Stimulated activated naive B cell treated with anti-CD40 and anti-IgM and Interleukin-4, amounts not matched to agents 10 μg/mL and 1 μg/mL and 100 μg/mL, for 72 hours (primary cell): ENCODE measurements around the gene NUTM2B.
"Not testable (repeated sequence)": the region's sequence is repeated elsewhere in the genome, so short reads cannot be mapped to it uniquely, and the experiment has no call there.

Source experiments
- ATAC-seq, 2 donors: fragments of 150-1000 bp; cut with Tn5 transposase; replicated peaks; 2 replicates each; pipeline ENCODE4 v1.10.0; 2021; ENCODE audit warnings: moderate library complexity in 1 of 2
- DNase-seq: peaks from one replicate; pipeline ENCODE4 v3.0.0; 2021
- H3K27ac Mint-ChIP-seq: one replicate; pipeline ENCODE4 v1.8.0; 2022; ENCODE audit warnings: mild to moderate bottlenecking, mixed read lengths
- H3K27me3 Mint-ChIP-seq, 2 donors: one replicate each; pipeline ENCODE4 v1.8.0; 2022; ENCODE audit warnings: mixed read lengths in 2 of 2
- H3K36me3 Mint-ChIP-seq, 2 donors: one replicate each; pipeline ENCODE4 v1.8.0; 2022; ENCODE audit warnings: mixed read lengths in 2 of 2, mild to moderate bottlenecking in 1 of 2
- H3K4me1 Mint-ChIP-seq, 2 donors: one replicate each; pipeline ENCODE4 v1.8.0; 2022; ENCODE audit warnings: mixed read lengths in 2 of 2, mild to moderate bottlenecking in 1 of 2
- H3K4me3 Mint-ChIP-seq, 2 donors: one replicate each; pipeline ENCODE4 v1.8.0; 2022; ENCODE audit warnings: mild to moderate bottlenecking in 2 of 2, mixed read lengths in 2 of 2, moderate library complexity in 1 of 2
- H3K9me3 Mint-ChIP-seq, 2 donors: one replicate each; pipeline ENCODE4 v1.8.0; 2022; ENCODE audit warnings: mixed read lengths in 2 of 2, mild to moderate bottlenecking in 1 of 2

Gene NUTM2B

GRCh38 chr10:79702927-79703326 lies at the start of gene NUTM2B:
TSS of gene NUTM2B (plus strand) at chr10:79703227. CDS start at chr10:79703610, 383 bp downstream.
- not testable (repeated sequence) for DNase-seq, ATAC-seq, H3K36me3 Mint-ChIP-seq, H3K27ac Mint-ChIP-seq, H3K4me1 Mint-ChIP-seq, H3K27me3 Mint-ChIP-seq, H3K4me3 Mint-ChIP-seq, H3K9me3 Mint-ChIP-seq

GRCh38 chr10:79663287-79663686 lies 39.7 kb upstream of the NUTM2B start:
- not testable (repeated sequence) for H3K4me3 Mint-ChIP-seq, ATAC-seq, H3K27me3 Mint-ChIP-seq, DNase-seq, H3K9me3 Mint-ChIP-seq, H3K4me1 Mint-ChIP-seq, H3K27ac Mint-ChIP-seq, H3K36me3 Mint-ChIP-seq

GRCh38 chr10:79664686-79665085 lies 38.3 kb upstream of the NUTM2B start:
- not testable (repeated sequence) for H3K9me3 Mint-ChIP-seq, H3K36me3 Mint-ChIP-seq, ATAC-seq, H3K27ac Mint-ChIP-seq, H3K4me3 Mint-ChIP-seq, H3K4me1 Mint-ChIP-seq, DNase-seq, H3K27me3 Mint-ChIP-seq

- H3K36me3 Mint-ChIP-seq, H3K27ac Mint-ChIP-seq, ATAC-seq, H3K9me3 Mint-ChIP-seq, H3K27me3 Mint-ChIP-seq, H3K4me1 Mint-ChIP-seq, DNase-seq, H3K4me3 Mint-ChIP-seq: not testable (repeated sequence)
These were observed 33.7 kb upstream of the NUTM2B start for GRCh38 chr10:79669248-79669788.

- H3K27me3 Mint-ChIP-seq, DNase-seq, H3K36me3 Mint-ChIP-seq, H3K9me3 Mint-ChIP-seq, H3K4me3 Mint-ChIP-seq, H3K27ac Mint-ChIP-seq, H3K4me1 Mint-ChIP-seq: not testable (repeated sequence)
- peak in 1 of 2 donors; percentile 56 for ATAC-seq
These were observed 28.1 kb upstream of the NUTM2B start for GRCh38 chr10:79674878-79675277.

GRCh38 chr10:79683026-79683883 lies 19.8 kb upstream of the NUTM2B start:
- H3K9me3 Mint-ChIP-seq, H3K4me1 Mint-ChIP-seq, H3K4me3 Mint-ChIP-seq: not testable (repeated sequence)

GRCh38 chr10:79683884-79684720 lies 18.9 kb upstream of the NUTM2B start:
- not testable (repeated sequence) for ATAC-seq, H3K27me3 Mint-ChIP-seq, DNase-seq, H3K4me1 Mint-ChIP-seq, H3K4me3 Mint-ChIP-seq, H3K9me3 Mint-ChIP-seq, H3K27ac Mint-ChIP-seq
- H3K36me3 Mint-ChIP-seq, result peaks cover 17 to 23% of the 10 kb centered on the region in 2 donors

More at GRCh38 chr10:79683026-79683883, 19.8 kb upstream of the NUTM2B start:
- H3K27me3 Mint-ChIP-seq, H3K27ac Mint-ChIP-seq, DNase-seq, ATAC-seq: not testable (repeated sequence)
- H3K36me3 Mint-ChIP-seq, result peaks cover 17 to 23% of the 10 kb centered on the region in 2 donors

GRCh38 chr10:79685044-79685685 lies 17.9 kb upstream of the NUTM2B start:
- not testable (repeated sequence) for H3K27me3 Mint-ChIP-seq, H3K27ac Mint-ChIP-seq

GRCh38 chr10:79686595-79686994 lies 16.4 kb upstream of the NUTM2B start:
- not testable (repeated sequence) for H3K27ac Mint-ChIP-seq, H3K4me3 Mint-ChIP-seq, H3K27me3 Mint-ChIP-seq, H3K9me3 Mint-ChIP-seq, H3K4me1 Mint-ChIP-seq, ATAC-seq, DNase-seq
- H3K36me3 Mint-ChIP-seq, result peaks cover 17 to 23% of the 10 kb centered on the region in 2 donors

More at GRCh38 chr10:79685044-79685685, 17.9 kb upstream of the NUTM2B start:
- not testable (repeated sequence) for H3K9me3 Mint-ChIP-seq, H3K4me1 Mint-ChIP-seq, H3K4me3 Mint-ChIP-seq, DNase-seq
- H3K36me3 Mint-ChIP-seq, result peaks cover 17 to 23% of the 10 kb centered on the region in 2 donors
- peak; percentile 53 to 80 for ATAC-seq

GRCh38 chr10:79687406-79688150 lies 15.4 kb upstream of the NUTM2B start:
- H3K4me3 Mint-ChIP-seq, H3K9me3 Mint-ChIP-seq, ATAC-seq, H3K27ac Mint-ChIP-seq, DNase-seq, H3K4me1 Mint-ChIP-seq, H3K27me3 Mint-ChIP-seq: not testable (repeated sequence)
- H3K36me3 Mint-ChIP-seq, result peaks cover 17 to 23% of the 10 kb centered on the region in 2 donors

- not testable (repeated sequence) for DNase-seq, H3K4me1 Mint-ChIP-seq, H3K4me3 Mint-ChIP-seq, H3K27ac Mint-ChIP-seq, ATAC-seq, H3K27me3 Mint-ChIP-seq, H3K9me3 Mint-ChIP-seq
- peaks cover 13 to 22% of the 10 kb centered on the region in 2 donors for H3K36me3 Mint-ChIP-seq
These were observed 14.2 kb upstream of the NUTM2B start for GRCh38 chr10:79688798-79689197.

- H3K36me3 Mint-ChIP-seq, H3K27ac Mint-ChIP-seq, H3K9me3 Mint-ChIP-seq, H3K4me1 Mint-ChIP-seq, H3K27me3 Mint-ChIP-seq, ATAC-seq, H3K4me3 Mint-ChIP-seq, DNase-seq: not testable (repeated sequence)
These were observed 6.4 kb upstream of the NUTM2B start for GRCh38 chr10:79696596-79696995.

GRCh38 chr10:79697141-79697540 lies 5.9 kb upstream of the NUTM2B start:
- not testable (repeated sequence) for DNase-seq, H3K9me3 Mint-ChIP-seq, H3K36me3 Mint-ChIP-seq, H3K27ac Mint-ChIP-seq, ATAC-seq, H3K27me3 Mint-ChIP-seq, H3K4me1 Mint-ChIP-seq, H3K4me3 Mint-ChIP-seq
